ENCODE results near the gene XBP1.
"Not testable (repeated sequence)": the region's sequence is repeated elsewhere in the genome, so short reads cannot be mapped to it uniquely, and the experiment has no call there.

XBP1 gene

DNA sequence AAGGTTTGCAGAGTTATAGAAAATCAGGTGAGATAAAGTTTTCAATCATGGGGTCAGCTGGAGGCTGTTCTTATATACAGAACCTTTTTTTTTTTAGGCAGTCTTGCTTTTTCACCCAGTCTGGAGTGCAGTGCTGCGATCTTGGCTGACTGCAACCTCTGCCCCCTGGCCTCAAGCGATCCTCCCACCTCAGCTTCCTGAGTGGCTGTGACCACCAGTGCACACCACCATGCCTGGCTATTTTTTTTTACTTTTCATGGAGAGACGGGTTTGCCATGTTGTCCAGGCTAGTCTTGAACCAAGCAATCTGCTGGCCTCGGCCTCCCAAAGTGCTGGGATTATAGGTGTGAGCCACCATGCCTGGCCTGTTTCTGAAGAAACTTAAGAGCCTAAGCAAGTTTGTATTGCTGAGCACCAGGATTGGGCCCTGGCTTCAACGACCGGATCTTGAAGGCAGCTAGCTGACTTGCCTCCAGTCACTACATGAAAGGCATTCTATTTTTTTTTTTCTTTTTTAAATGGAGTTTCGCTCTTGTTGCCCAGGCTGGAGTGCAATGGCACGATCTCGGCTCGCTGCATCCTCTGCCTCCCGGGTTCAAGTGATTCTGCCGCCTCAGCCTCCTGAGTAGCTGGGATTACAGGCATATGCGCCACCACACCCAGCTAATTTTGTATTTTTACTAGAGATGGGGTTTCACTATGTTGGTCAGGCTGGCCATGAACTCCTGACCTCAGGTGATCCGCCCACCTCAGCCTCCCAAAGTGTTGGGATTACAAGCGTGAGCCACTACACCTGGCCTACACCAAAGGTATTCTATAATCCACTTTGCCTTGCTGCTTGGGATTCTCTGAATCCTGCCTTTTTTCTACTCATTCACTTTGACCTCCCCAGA is 7.6 kb downstream of the XBP1 start:
- DNase-seq (ENCODE audit: low read depth, low spot score), result no peak

DNA sequence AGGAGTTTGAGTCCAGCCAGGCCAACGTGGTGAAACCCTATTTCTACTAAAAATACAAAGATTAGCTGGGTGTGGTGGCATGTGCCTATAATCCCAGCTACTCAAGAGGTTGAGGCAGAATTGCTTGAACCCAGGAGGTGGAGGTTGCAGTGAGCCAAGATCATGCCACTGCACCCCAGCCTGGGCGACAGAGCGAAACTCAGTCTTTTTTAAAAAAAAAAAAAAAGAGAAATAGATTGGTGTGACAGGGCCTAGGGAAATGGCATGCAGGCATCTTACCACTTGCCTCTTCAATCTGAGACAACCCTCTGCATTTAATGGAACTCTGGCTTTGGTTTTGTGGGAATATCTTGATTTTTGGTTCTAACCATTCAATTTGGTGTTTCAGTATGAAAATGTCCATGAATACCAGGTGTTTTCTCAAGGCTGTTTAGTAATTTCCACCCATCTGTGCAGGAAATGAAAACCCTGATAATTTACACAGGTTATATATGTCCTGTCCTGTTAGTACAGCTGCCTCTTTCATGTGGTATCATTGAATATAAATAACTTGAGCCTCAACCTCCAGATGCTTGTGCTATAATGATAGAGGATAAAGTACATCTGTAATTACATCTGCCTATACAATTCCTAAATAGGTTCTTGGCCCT is 8.4 kb downstream of the XBP1 start:
- no peak for DNase-seq (ENCODE audit: low read depth, low spot score)

DNA sequence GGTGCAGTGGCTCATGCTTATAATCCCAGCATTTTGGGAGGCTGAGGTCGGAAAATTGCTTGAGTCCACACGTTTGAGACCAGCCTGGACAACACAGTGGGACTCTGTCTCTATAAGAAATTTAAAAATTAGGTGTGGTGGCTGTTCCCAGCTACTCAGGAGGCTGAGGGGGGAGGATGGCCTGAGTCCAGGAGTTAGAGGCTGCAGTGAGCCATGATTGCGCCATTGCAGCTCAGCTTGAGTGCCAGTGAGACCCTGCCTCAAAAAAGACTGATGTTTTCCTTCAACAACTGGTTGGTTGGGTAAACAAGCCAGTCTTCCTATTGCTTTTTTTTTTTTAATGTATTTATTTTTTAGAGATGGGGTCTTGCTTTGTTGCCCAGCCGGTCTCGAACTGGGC is 9.2 kb downstream of the XBP1 start:
- no peak for DNase-seq (ENCODE audit: low read depth, low spot score)

DNA sequence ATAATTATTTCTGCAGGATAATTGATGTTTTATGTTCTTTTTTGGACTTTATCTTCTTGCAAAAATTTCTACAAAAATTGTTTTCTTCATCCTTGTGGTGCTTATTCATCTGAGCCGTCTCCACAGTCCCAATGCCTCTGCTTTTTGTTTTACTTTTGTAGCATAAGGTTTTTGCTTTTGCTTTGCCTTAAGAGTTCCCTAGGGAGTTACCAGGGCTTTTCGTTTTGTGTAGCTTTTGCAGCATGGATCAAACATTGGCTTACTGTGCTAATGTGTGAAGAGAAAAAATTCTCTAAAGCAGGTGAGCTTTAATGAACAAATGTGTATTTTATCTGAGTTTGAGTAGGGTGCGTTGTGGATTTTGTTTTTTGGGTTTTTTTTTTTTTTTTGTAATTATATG is 11.8 kb downstream of the XBP1 start:
- DNase-seq (ENCODE audit: low read depth, low spot score), result no peak

DNA sequence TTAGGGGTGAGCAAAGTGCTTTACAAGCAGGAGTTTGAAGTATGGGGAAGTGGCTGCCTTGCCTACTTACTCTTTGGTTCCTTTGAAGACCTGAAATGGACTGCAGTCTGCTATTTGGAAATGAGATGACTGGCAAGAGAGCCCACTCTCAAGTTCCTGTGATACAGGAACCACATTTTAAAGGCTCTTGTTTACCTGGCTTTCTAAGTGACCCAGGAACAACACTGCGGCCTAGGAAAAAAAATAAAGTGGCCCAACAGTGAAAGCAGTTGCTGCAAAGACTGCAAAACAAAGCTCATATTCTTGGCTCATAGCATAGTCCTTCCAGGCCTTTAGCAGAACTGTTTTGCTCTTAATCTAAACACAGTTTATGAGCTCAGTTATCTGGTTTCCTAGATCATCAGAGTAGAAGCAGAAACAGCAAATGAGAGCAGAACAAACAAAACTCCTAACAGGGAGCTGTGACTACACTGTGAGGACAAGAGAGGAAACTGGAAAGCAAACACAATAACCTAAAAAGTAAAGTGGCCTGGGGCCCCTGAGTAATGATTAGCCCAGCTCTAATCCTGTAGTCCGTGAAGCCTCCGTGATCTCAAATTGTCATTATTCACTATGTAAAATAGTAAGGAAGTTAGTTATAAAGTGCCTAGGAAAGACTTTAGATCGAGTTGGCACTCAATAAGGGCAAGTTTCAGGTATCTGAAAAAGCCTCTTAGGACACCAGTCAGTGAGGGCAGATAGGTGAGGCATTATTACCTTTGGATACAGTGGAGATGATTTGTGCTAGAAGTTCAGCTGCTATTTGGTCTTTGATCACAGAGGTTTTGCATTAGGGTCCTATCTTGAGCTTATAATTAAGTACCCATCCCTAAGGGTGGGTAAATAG is 16.3 kb downstream of the XBP1 start:
- DNase-seq (ENCODE audit: low read depth, low spot score), result no peak

DNA sequence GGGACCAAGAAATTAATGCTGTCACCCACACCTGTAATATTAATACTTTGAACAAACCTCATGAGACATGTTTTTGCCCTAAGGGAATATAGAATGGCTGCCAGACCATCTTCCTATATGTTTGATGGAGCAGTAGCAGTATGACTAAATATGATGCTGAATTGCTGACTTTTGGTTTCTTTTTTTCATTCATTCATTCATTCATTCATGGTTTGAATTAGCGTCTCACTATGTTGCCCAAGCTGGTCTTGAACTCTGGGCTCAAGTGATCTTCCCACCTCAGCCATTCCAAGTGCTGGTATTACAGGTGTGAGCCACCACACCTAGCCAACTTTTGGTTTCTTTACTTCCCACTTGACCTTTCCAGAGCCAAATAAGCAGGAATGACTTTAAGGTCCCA is 20.1 kb downstream of the XBP1 start:
- no peak for DNase-seq (ENCODE audit: low read depth, low spot score)

DNA sequence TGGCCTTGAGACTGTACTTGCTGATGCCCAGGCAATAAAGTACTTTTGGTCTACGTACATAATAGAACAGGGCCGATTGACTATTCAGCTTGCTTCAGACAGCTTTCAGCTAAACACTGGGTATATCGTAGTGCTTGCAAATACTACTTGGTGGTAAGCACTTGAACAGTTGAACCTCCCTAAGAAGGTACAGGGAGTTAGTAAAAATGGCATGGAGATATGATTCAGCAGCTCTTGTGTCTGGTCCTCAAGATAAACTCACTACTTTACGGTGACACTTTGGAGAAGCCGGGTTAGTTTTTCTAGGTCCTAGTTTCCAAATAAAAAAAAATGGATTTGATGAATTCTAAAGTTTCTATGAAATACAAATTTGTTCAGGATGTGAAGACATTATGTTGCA is 20.5 kb downstream of the XBP1 start:
- no peak for DNase-seq (ENCODE audit: low read depth, low spot score)

DNA sequence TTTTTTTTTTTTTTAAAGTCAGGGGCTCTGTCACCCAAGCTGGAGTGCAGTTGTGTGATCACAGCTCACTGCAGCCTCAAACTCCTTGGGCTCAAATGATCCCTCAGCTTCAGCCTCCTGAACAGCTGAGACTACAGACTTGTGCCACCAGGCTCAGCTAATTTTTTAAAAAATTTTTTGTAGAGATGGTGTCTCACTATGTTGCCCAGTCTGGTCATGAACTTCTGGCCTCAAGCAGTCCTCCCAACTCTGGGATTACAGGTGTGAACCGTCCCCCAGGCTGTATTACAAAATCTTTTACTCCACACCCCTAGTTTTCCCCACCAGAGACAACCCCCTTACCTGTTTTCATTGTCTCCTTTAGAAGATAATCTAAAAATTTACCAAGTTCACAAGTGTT is 26.0 kb downstream of the XBP1 start:
- DNase-seq (ENCODE audit: low read depth, low spot score), result no peak

DNA sequence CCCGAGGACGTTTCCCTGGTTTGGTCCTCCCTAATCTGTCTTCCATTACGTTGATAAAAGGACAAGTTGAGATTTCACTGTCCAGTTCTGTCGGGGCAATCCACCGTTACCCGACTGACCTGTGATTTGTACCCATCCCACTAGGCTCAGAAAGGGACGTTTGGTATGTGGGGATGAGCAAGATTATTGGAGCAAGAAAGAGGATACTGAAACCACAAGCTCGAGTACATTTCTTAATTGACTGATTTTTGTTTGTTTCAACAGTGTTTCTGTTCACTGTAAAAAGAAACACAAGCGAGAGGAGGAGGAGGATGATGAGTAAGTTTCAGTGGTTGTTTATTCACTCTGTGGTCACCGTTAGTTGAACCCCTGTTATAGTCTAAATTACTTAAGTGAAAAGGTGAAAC is 26.9 kb downstream of the XBP1 start:
- DNase-seq (ENCODE audit: low read depth, low spot score), result no peak

DNA sequence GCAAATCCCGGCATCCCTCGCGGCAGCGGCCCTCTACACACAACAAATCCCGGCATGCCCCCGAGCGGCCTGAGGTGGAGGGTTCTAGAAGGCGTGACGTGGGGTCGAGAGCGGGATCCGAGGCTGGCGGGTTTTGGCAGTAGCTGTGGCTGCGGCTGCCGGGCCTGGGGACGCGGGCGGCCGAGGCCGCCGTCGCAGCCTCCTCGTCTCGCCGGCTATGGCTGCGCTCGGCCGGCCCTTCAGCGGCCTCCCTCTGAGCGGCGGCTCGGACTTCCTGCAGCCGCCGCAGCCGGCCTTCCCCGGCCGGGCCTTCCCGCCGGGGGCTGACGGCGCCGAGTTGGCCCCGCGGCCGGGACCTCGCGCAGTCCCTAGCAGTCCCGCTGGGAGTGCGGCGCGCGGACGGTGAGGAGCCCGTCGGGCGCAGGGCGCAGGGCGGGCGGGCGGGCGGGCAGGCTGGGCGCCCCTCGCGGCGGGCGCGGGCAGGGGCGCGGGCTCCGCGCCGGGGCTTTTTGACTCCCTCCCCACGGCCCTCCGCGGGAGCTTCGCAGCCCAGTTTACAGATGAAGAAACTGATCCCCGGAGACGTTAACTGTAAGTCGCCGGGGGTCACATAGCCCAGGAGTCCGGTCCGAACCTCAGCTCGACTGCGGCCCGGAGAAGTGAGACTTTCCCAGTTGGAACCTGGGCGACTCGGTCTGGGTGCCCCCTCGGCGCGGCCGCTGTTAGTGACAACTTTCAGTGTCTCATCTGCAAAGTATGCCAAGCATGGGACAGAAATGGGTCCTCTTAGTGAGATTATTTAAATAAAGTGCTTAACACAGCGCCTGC is 27.5 kb downstream of the XBP1 start, which contains the start of gene CCDC117:
CCDC117 (plus strand) TSS at position 63 of the 828 bp plus-strand sequence; CDS start at position 218, 155 bp downstream.
- peak; percentile 88 for DNase-seq (ENCODE audit: low read depth, low spot score)

DNA sequence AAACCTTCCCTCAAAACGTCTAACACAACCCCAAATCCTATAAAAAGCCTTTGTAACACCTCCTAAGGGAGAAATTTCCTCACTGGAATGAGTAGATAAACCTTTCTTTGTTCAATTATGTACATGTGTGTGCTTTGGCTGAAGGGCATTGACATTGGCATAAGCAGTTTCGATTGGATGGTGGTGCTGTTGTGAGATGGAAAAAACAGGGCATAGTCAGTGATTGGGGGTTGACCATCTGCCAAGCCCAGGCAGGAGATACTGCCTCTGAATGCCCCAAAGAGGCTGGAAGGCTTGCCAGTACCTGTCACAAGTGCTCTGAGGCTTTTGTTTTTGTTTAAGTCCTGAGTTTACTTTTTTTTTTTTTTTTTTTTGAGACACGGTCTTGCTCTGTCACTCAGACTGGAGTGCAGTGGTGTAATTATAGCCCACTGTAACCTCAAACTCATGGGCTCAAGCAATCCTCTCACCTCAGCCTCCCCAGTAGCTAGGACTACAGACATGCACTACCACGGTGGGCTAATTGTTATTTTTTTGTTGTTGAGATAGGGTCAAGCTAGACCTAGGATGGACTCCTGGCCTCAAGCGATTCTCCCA is 29.1 kb downstream of the XBP1 start:
- DNase-seq (ENCODE audit: low read depth, low spot score), result no peak

DNA sequence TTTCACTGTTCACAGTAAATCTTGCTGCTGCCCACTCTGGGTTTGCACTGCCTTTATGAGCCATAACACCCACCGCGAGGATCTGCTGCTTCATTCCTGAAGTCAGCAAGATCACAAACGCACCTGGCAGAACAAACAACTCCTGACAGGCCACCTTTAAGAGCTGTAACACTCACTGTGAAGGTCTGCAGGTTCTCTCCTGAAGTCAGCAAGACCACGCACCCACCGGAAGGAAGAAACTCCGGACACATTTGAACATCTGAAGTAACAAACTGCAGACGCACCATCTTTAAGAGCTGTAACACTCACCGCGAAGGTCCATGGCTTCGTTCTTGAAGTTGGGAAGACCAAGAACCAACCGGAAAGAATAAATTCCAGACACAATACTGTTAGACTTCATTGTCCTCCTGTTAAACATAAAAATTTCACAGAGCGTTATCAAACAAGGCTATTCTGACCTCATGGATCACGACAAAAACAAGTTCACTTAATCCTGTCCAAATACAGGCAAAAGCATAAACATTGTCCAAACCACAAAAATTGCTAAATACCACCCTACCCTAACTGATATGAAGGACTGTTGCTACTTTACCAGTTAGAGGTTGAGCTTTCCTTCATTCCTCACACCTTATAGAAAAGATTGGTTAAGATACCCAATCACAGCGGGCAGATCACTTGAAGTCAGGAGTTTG is 30.8 kb downstream of the XBP1 start:
- DNase-seq (ENCODE audit: low read depth, low spot score), result no peak

DNA sequence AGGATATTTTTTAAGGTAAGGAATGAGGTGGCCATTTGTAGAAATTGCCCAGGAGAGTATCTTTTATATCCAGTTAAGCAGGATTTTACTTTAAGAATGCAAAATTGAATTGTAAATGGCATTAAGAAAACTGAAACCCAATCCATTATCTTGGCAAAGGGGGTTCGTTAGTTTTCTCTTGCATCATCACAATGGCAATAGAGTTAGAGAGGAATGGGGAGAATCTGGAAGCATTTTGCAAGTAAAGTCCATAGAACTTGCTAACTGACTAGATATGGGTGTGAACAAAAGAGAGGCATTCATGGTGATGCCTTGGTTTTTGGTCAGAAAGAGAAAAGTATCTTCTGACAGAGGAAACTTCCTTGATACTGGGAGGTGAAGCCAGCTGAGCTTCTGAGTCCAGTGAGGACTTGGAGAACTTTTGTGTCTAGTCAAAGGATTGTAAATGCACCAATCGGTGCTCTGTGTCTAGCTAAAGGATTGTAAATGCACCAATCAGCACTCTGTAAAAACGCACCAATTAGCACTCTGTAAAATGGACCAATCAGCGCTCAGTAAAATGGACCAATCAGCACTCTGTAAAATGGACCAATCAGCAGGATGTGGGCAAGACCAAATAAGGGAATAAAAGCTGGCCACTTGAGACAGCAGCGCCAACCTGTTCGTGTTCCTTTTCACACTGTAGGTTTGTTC is 31.5 kb downstream of the XBP1 start:
- no peak for DNase-seq (ENCODE audit: low read depth, low spot score)

DNA sequence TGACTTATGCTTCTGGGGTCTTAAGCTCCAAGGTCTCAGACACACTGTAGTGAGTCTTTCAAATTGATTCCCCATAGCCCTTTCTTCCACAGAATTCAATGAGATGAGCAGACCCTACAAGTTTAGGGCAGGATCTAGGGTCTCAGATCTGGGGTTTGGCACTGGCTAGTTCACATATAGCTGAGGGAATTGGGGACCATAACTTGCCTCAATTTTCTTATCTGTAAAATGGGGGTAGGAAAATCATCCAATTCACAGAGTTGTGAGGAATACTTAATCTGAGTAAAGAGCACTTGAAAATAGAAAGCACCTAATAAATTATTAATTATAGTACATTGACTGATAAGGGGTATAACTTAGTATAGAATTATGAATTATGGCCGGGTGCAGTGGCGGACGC is 33.7 kb downstream of the XBP1 start:
- DNase-seq (ENCODE audit: low read depth, low spot score), result no peak

DNA sequence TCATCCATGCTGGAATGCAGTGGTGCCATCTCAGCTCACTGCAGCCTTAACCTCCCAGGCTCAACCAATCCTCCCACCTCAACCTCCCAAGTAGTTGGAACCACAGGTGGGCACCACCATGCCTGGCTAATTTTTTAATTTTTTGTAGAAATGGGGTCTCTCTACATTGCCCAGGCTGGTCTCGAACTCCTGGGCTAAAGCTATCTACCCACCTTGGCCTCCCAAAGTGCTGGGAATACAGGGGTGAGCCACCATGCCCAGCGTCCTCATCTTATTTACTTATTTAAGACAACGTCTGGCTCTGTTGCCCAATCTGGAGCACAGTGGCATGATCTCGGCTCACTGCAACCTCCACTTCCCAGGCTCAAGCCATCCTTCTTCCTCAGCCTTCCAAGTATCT is 38.4 kb downstream of the XBP1 start:
- DNase-seq (ENCODE audit: low read depth, low spot score), result not testable (repeated sequence)

DNA sequence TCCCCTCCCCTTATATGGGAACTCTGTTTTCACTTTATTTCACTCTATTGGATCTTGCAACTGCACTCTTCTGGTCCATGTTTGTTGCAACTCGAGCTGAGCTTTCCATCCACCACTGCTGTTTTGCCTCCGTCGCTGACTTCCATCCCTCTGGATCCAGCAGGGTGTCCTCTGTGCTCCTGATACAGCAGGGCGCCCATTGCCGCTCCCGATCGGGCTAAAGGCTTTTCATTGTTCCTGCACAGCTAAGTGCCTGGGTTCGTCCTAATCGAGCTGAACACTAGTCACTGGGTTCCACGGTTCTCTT is 39.0 kb downstream of the XBP1 start:
- no peak for DNase-seq (ENCODE audit: low read depth, low spot score)

DNA sequence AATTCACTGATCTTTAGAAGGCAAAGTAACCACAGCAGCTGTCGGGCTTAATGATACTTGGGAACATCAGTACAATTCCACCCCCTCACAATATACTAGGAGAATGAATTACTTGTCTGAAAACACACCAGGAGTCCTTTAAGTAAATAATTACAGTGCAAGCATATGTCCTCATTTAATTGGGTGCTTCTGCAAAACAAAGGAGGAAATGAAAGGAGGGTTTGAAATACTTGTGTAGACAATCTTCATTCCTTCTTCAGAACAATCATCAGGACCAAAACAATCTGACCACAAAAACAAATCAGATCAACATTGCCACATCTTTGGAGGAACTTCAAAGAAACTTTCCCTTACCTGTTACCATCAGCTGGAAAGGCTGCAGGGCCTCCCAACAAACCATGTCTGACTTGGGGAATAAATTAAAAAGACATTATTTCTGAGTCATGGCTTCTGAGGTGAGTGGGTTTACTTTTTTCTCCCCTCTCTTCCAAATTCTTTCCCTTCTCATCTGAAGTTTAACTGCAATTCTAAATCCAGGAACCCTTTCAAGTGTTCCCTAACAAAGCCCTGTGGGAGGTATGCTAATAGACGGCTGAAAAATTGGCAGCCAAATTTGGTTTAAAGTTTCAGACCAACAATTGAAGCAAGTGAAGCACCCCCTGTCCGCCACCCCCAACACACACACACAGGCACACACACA is 40.4 kb downstream of the XBP1 start:
- no peak for DNase-seq (ENCODE audit: low read depth, low spot score)

DNA sequence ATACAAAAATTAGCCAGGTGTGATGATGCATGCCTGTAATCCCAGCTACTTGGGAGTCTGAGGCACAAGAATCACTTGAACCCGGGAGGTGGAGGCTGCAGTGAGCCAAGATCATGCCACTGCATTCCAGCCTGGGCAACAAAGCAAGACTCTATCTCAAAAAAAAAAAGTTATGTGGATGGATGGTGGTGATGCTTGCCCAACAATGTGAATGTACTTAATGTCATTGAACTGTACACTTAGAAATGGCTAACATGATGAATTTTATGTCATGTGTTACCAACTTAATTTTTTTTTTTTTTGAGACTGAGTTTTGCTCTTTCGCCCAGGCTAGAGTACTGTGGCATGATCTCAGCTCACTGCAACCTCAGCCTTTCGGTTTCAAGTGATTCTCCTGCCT is 45.9 kb downstream of the XBP1 start:
- DNase-seq (ENCODE audit: low read depth, low spot score), result not testable (repeated sequence)

DNA sequence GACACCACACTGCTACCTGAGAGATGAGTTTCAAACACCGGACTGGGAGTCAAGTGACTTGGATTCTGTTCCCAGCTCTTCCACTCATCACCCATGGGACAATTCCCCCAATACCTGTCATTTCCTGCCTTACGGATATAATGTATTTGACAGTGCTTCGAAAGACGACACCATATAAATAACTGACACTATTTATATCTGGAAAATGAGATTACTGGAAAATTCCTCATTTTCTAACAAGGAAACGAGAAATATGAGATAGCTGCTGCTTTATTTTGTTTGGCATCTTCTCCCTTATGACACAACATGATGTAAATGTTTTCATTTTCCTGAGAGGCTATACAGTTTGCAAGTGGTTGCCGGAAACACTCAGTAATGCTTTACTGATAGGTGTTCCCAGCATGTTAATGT is 49.9 kb downstream of the XBP1 start:
- DNase-seq (ENCODE audit: low read depth, low spot score), result no peak
